Measurements from ENCODE around the gene SNRPA. TPM values are rescaled to one million over a fixed set of nuclear protein-coding genes. Genes with fewer than 3 reads are reported as not detected.
"Not testable (repeated sequence)": the region's sequence is repeated elsewhere in the genome, so short reads cannot be mapped to it uniquely, and the experiment has no call there.

Gene SNRPA
- total RNA-seq, 1 donor from 2014 or later: 112 TPM

DNA sequence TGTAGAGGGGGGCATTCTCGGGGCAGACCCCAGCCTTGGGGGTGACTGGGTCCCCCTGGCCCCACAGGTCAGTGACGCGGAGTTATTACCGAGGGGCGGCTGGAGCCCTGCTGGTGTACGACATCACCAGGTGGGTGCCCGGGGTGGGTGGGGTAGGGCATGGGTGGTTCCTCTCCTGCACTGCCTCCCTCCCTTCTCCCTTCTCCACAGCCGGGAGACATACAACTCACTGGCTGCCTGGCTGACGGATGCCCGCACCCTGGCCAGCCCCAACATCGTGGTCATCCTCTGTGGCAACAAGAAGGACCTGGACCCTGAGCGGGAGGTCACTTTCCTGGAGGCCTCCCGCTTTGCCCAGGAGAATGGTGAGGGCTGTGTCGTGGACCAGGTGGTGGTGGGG lies 32.7 kb downstream of the SNRPA start:
- TF ChIP-seq EZH2 (IDR thresholded peaks at IDR 0.05) (no peak), EZH2phosphoT487 (IDR thresholded peaks at IDR 0.05) (no peak)
- TF ChIP-seq, protein P1, sequence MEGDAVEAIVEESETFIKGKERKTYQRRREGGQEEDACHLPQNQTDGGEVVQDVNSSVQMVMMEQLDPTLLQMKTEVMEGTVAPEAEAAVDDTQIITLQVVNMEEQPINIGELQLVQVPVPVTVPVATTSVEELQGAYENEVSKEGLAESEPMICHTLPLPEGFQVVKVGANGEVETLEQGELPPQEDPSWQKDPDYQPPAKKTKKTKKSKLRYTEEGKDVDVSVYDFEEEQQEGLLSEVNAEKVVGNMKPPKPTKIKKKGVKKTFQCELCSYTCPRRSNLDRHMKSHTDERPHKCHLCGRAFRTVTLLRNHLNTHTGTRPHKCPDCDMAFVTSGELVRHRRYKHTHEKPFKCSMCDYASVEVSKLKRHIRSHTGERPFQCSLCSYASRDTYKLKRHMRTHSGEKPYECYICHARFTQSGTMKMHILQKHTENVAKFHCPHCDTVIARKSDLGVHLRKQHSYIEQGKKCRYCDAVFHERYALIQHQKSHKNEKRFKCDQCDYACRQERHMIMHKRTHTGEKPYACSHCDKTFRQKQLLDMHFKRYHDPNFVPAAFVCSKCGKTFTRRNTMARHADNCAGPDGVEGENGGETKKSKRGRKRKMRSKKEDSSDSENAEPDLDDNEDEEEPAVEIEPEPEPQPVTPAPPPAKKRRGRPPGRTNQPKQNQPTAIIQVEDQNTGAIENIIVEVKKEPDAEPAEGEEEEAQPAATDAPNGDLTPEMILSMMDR (IDR thresholded peaks at IDR 0.05): no peak
- no peaks in the 10 kb centered on the region for H3K4me1 ChIP-seq
- no peaks in the 10 kb centered on the region for H3K79me2 ChIP-seq (ENCODE audit: low read depth)
- H3K27ac ChIP-seq: no peak overlapping the region
- H3K4me3 ChIP-seq: no peak overlapping the region
- Mint-ChIP-seq H3K36me3 (no peaks in the 10 kb centered on the region), H3K27me3 (ENCODE audit: insufficient read depth, low read depth) (peaks cover 5% of the 10 kb centered on the region), H3K4me3 (no peak overlapping the region), H3K9me3 (no peaks in the 10 kb centered on the region), H3K4me1 (peaks cover 15% of the 10 kb centered on the region), H3K27ac (no peak overlapping the region)
- H3F3A ChIP-seq (ENCODE audit: low read depth): peaks cover 6% of the 10 kb centered on the region
- no peak overlapping the region for H3K4me2 ChIP-seq
- no peak overlapping the region for H3K9ac ChIP-seq
- H3K27me3 ChIP-seq: no peaks in the 10 kb centered on the region
- H3K9me3 ChIP-seq (ENCODE audit: low read depth): no peaks in the 10 kb centered on the region
- H3K36me3 ChIP-seq: no peaks in the 10 kb centered on the region
- no peak for DNase-seq (ENCODE audit: low spot score)
- H4K20me1 ChIP-seq (ENCODE audit: low read depth): no peaks in the 10 kb centered on the region
- no peak overlapping the region for H2AFZ ChIP-seq (replicated peaks)

DNA sequence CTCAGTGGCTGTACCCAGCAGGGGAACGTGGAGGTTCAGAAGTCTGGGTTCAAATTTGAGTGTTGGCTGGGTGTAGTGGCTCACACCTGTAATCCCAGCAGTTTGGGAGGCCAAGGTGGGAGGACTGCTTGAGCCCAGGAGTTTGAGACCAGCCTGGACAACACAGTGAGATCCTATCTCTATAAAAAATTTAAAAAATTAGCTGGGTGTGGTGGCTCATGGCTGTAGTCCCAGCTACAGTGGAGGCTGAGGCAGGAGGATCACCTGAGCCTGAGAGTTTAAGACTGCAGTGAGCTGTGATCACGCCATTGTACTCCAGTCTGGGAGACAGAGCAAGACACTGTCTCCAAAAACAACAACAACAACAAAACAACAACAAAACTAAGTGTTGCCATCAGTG lies 33.1 kb downstream of the SNRPA start:
- DNase-seq (ENCODE audit: low spot score); H3K27ac Mint-ChIP-seq; H3K27me3 Mint-ChIP-seq (ENCODE audit: insufficient read depth, low read depth): not testable (repeated sequence)

DNA sequence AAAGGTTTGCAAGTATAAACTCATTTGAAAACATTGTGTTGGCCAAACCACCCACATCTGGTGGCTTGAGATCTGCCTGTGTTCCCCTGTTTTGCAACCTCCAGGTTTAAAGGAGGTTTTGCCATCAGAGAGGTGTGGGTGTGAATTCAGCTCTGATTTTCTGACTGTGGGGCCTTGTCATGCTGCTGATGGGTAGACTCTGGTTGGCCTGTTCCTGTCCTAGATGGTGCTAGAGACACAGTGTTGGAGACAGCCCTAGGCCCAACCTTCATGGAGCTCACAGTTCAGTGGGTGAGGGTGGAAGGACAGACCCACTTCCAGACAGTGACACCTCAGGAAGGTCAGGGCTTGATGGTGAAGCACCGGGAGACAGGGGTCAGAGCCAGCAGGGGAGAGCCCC lies 34.5 kb downstream of the SNRPA start:
- peaks cover 16% of the 10 kb centered on the region for H3K4me1 Mint-ChIP-seq
- Histone ChIP-seq H3K36me3 (no peaks in the 10 kb centered on the region), H3K79me2 (ENCODE audit: low read depth) (no peaks in the 10 kb centered on the region), H3K27me3 (no peaks in the 10 kb centered on the region), H2AFZ (replicated peaks) (no peak overlapping the region), H3K9me3 (ENCODE audit: low read depth) (no peaks in the 10 kb centered on the region), H3K4me1 (no peaks in the 10 kb centered on the region), H3K27ac (no peak overlapping the region), H3K4me3 (no peak overlapping the region), H4K20me1 (ENCODE audit: low read depth) (no peaks in the 10 kb centered on the region), H3F3A (ENCODE audit: low read depth) (no peaks in the 10 kb centered on the region), H3K9ac (no peak overlapping the region), H3K4me2 (no peak overlapping the region)
- H3K36me3 Mint-ChIP-seq: peaks cover 4% of the 10 kb centered on the region
- TF ChIP-seq EZH2 (IDR thresholded peaks at IDR 0.05) (no peak), EZH2phosphoT487 (IDR thresholded peaks at IDR 0.05) (no peak)
- TF ChIP-seq, protein P1 (IDR thresholded peaks at IDR 0.05): no peak
- peak overlapping the region; percentile 46 for H3K4me3 Mint-ChIP-seq
- H3K9me3 Mint-ChIP-seq: no peaks in the 10 kb centered on the region
- DNase-seq (ENCODE audit: low spot score): no peak
- no peak overlapping the region for H3K27ac Mint-ChIP-seq
- H3K27me3 Mint-ChIP-seq (ENCODE audit: insufficient read depth, low read depth): peaks cover 8% of the 10 kb centered on the region

More for the DNA sequence above, 33.1 kb downstream of the SNRPA start:
- H3K79me2 ChIP-seq (ENCODE audit: low read depth); H3K4me2 ChIP-seq; H3K9me3 ChIP-seq (ENCODE audit: low read depth); H3K36me3 ChIP-seq; H3K27ac ChIP-seq; H3K27me3 ChIP-seq; H3K4me3 Mint-ChIP-seq; H3K9me3 Mint-ChIP-seq; H3F3A ChIP-seq (ENCODE audit: low read depth); H3K36me3 Mint-ChIP-seq; H3K9ac ChIP-seq; H4K20me1 ChIP-seq (ENCODE audit: low read depth); H2AFZ ChIP-seq (replicated peaks); H3K4me1 ChIP-seq; H3K4me3 ChIP-seq: not testable (repeated sequence)
- peaks cover 12% of the 10 kb centered on the region for H3K4me1 Mint-ChIP-seq

DNA sequence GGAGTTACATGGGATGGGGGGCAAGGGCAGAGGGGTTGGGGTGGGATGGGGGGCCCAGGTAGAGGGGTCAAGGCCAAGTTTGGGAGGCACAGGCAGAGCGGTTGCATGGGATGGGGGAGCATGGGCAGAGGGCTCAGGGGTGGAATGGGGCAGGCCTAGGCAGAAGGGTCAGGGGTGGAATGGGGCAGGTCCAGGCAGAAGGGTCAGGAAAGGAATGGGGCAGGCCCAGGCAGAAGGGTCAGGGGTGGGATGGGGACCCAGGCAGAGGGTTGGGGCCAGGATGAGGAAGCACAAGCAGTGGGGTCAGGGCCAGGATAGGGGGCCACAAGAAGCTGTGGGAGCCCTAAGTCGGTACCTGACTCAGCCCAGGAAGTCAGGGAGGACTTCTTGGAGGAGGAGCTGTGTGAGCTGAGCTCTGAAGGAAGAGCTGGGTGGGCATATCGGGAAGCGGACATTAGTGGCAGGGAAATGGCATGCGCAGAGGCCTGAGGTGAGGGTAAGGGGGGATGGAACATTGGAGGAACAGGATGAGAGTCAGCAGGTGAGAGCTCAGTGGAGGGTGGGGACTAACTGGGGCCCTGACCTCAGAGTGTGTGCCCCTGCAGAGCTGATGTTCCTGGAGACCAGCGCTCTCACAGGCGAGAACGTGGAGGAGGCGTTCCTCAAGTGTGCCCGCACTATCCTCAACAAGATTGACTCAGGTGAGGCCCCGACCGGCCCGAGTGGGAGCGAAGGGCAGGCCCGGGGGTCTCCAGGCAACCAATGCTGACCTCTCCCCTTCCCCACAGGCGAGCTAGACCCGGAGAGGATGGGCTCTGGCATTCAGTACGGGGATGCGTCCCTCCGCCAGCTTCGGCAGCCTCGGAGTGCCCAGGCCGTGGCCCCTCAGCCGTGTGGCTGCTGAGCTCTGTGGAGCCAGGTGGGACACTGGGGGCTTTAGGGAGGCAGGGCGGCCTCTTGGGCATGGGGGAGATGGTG lies 35.3 kb downstream of the SNRPA start:
- peaks cover 6% of the 10 kb centered on the region for H3K27me3 Mint-ChIP-seq (ENCODE audit: insufficient read depth, low read depth)
- no peaks in the 10 kb centered on the region for H3K9me3 Mint-ChIP-seq
- Histone ChIP-seq H4K20me1 (ENCODE audit: low read depth) (no peaks in the 10 kb centered on the region), H3K27ac (no peak overlapping the region), H3K9me3 (ENCODE audit: low read depth) (no peaks in the 10 kb centered on the region), H3K4me1 (no peaks in the 10 kb centered on the region), H3K36me3 (no peaks in the 10 kb centered on the region), H3F3A (ENCODE audit: low read depth) (no peaks in the 10 kb centered on the region), H2AFZ (replicated peaks) (no peak overlapping the region), H3K9ac (no peak overlapping the region), H3K4me2 (no peak overlapping the region), H3K4me3 (no peak overlapping the region), H3K27me3 (no peaks in the 10 kb centered on the region), H3K79me2 (ENCODE audit: low read depth) (no peaks in the 10 kb centered on the region)
- peaks cover 20% of the 10 kb centered on the region for H3K4me1 Mint-ChIP-seq
- TF ChIP-seq, protein P1 (IDR thresholded peaks at IDR 0.05): no peak
- TF ChIP-seq EZH2phosphoT487 (IDR thresholded peaks at IDR 0.05) (no peak), EZH2 (IDR thresholded peaks at IDR 0.05) (no peak)
- DNase-seq (ENCODE audit: low spot score): no peak
- peaks cover 4% of the 10 kb centered on the region for H3K36me3 Mint-ChIP-seq
- no peak overlapping the region for H3K4me3 Mint-ChIP-seq
- peak overlapping the region; percentile 46 for H3K27ac Mint-ChIP-seq
